ENCODE measurements around the gene WDR5B.

WDR5B gene

GRCh38 chr3:122407946-122408345, 7.9 kb downstream of the WDR5B start:
- no peak overlapping the region for H3K4me3 ChIP-seq (ENCODE audit: low read length)
- H3K4me1 ChIP-seq (ENCODE audit: insufficient read depth, low read length): no peaks in the 10 kb centered on the region
- no peaks in the 10 kb centered on the region for H3K9me3 ChIP-seq (ENCODE audit: insufficient read depth, low read depth, low read length)
- H3K9ac ChIP-seq (ENCODE audit: low read depth, low read length): no peak overlapping the region
- no peaks in the 10 kb centered on the region for H3K27me3 ChIP-seq (ENCODE audit: insufficient read depth, low read length)
- H3K27ac ChIP-seq (ENCODE audit: low read length): no peak overlapping the region
- H3K36me3 ChIP-seq (ENCODE audit: insufficient read depth, low read depth, low read length): peaks cover 62% of the 10 kb centered on the region

DNA sequence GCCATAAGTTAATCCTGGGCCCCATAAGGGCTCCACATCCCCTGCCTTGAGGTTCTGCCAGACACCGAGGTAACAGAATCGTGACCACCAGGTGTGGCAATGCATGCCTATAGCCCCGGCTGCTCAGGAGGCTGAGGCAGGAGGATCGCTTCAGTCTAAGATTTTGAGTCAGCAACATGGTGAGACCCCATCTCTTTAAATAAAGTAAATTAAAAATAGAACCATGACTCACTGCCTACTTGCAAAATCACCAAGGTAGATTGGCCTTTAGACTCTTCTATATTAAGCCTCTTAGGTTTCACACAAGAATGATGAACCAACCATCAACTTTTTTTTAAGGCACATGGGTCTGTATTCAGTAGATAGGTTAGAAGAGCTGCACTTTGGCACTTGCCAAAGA, 9.7 kb downstream of the WDR5B start:
- H3K27ac ChIP-seq (ENCODE audit: low read length): no peak overlapping the region
- peaks cover 65% of the 10 kb centered on the region for H3K36me3 ChIP-seq (ENCODE audit: insufficient read depth, low read depth, low read length)
- H3K4me1 ChIP-seq (ENCODE audit: insufficient read depth, low read length): no peaks in the 10 kb centered on the region

DNA sequence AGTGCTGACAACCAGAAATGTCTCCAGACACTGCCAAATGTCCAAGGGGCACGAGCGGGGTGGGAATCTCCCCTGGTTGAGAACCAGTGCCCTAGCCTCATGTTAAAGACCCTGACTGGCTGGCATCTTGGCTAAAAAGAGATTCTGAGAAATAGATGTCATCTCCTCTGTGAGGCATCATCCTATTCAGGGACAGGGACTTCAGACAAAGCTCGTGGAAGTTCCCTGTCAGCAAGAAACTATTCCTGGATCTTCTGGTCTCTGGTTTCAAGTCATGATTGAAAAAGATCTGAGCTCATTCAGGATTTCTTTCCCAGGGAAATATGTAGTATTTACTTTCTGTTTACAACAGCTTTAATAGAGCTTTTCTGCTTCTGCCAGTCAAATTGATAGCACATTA, 10.8 kb downstream of the WDR5B start:
- Histone ChIP-seq H3K36me3 (ENCODE audit: insufficient read depth, low read depth, low read length) (peaks cover 54% of the 10 kb centered on the region), H3K9ac (ENCODE audit: low read depth, low read length) (no peak overlapping the region)

More for the DNA sequence above, 9.7 kb downstream of the WDR5B start:
- no peak overlapping the region for H3K9ac ChIP-seq (ENCODE audit: low read depth, low read length)
- no peaks in the 10 kb centered on the region for H3K27me3 ChIP-seq (ENCODE audit: insufficient read depth, low read length)
- no peak overlapping the region for H3K4me3 ChIP-seq (ENCODE audit: low read length)
- H3K9me3 ChIP-seq (ENCODE audit: insufficient read depth, low read depth, low read length): no peaks in the 10 kb centered on the region

DNA sequence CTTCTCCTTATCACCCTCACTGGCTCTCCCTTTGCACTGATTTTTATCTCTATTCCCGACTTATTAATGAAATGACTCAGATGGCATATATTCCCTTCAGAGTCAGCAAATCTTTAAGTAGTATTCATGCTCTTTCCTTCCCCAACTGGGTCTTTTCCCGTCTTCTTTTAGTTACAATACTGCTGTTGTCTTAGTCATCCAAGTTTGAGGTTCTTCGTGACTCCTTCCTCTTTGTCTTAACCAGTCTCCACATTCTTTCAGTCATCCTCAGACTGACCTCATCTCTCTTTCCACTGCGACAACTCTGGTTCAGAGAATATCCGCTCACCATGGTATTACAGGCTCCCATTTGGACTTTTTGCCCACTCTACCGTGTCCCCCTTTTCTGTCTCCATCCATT, 12.4 kb downstream of the WDR5B start:
- H3K27me3 ChIP-seq (ENCODE audit: insufficient read depth, low read length): no peaks in the 10 kb centered on the region
- peaks cover 45% of the 10 kb centered on the region for H3K36me3 ChIP-seq (ENCODE audit: insufficient read depth, low read depth, low read length)
- H3K4me1 ChIP-seq (ENCODE audit: insufficient read depth, low read length): no peaks in the 10 kb centered on the region
- H3K9ac ChIP-seq (ENCODE audit: low read depth, low read length): no peak overlapping the region
- H3K9me3 ChIP-seq (ENCODE audit: insufficient read depth, low read depth, low read length): no peaks in the 10 kb centered on the region
- H3K4me3 ChIP-seq (ENCODE audit: low read length): no peak overlapping the region
- H3K27ac ChIP-seq (ENCODE audit: low read length): no peak overlapping the region

More for the DNA sequence above, 10.8 kb downstream of the WDR5B start:
- H3K27ac ChIP-seq (ENCODE audit: low read length): no peak overlapping the region
- no peaks in the 10 kb centered on the region for H3K9me3 ChIP-seq (ENCODE audit: insufficient read depth, low read depth, low read length)
- H3K4me1 ChIP-seq (ENCODE audit: insufficient read depth, low read length): no peaks in the 10 kb centered on the region
- no peaks in the 10 kb centered on the region for H3K27me3 ChIP-seq (ENCODE audit: insufficient read depth, low read length)
- H3K4me3 ChIP-seq (ENCODE audit: low read length): no peak overlapping the region

DNA sequence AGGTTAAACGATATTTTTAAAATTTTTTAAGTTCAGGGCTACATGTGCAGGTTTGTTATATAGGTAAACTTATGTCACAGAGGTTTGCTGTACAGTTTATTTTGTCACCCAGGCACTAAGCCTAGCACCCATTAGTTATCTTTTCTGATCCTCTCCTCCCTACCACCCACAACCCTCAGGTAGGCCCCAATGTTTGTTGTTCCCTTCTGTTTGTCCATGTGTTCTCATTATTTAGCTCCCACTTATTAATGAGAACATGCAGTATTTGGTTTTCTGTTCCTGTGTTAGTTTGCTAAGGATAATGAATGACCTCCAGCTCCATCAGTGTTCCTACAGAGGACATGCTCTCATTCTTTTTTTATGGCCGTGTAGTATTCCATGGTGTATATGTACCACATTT, 16.9 kb downstream of the WDR5B start:
- Histone ChIP-seq H3K27ac (ENCODE audit: low read length) (no peak overlapping the region), H3K27me3 (ENCODE audit: insufficient read depth, low read length) (no peaks in the 10 kb centered on the region), H3K4me1 (ENCODE audit: insufficient read depth, low read length) (peaks cover 3% of the 10 kb centered on the region; the same call in 1 of the 2 replicates), H3K36me3 (ENCODE audit: insufficient read depth, low read depth, low read length) (peaks cover 9% of the 10 kb centered on the region), H3K9ac (ENCODE audit: low read depth, low read length) (no peak overlapping the region), H3K4me3 (ENCODE audit: low read length) (no peak overlapping the region), H3K9me3 (ENCODE audit: insufficient read depth, low read depth, low read length) (no peaks in the 10 kb centered on the region)

- Histone ChIP-seq H3K4me3 (ENCODE audit: low read length) (no peak overlapping the region), H3K36me3 (ENCODE audit: insufficient read depth, low read depth, low read length) (no peaks in the 10 kb centered on the region), H3K27me3 (ENCODE audit: insufficient read depth, low read length) (no peaks in the 10 kb centered on the region), H3K9ac (ENCODE audit: low read depth, low read length) (no peak overlapping the region), H3K9me3 (ENCODE audit: insufficient read depth, low read depth, low read length) (no peaks in the 10 kb centered on the region), H3K4me1 (ENCODE audit: insufficient read depth, low read length) (peaks cover 5% of the 10 kb centered on the region; the same call in 1 of the 2 replicates), H3K27ac (ENCODE audit: low read length) (no peak overlapping the region)
Measured at GRCh38 chr3:122397201-122397600, 18.7 kb downstream of the WDR5B start.

- H3K4me1 ChIP-seq (ENCODE audit: insufficient read depth, low read length): peaks cover 5% of the 10 kb centered on the region; the same call in 1 of the 2 replicates
- H3K36me3 ChIP-seq (ENCODE audit: insufficient read depth, low read depth, low read length): no peaks in the 10 kb centered on the region
- H3K9me3 ChIP-seq (ENCODE audit: insufficient read depth, low read depth, low read length): no peaks in the 10 kb centered on the region
- no peak overlapping the region for H3K4me3 ChIP-seq (ENCODE audit: low read length)
- no peak overlapping the region for H3K9ac ChIP-seq (ENCODE audit: low read depth, low read length)
- no peaks in the 10 kb centered on the region for H3K27me3 ChIP-seq (ENCODE audit: insufficient read depth, low read length)
- no peak overlapping the region for H3K27ac ChIP-seq (ENCODE audit: low read length)
Measured at GRCh38 chr3:122396511-122396910, 19.4 kb downstream of the WDR5B start.

DNA sequence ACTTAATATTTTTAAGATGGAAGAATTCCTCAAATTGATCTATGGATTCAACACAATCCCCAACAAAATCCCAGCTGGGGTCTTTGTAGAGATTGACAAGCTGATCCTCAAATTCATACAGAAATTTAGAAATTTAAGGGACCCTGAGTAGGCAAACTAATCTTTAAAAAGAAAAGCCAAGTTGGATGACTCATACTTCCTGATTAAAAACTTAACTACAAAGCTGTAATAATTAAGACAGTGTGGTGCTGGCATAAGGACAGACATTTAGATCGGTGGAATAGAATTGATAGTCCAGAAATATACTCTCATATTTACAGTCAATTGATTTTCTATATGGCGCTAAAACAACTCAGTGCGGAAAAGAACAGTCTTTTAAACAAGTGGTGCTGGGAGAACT, 20.3 kb downstream of the WDR5B start:
- Histone ChIP-seq H3K4me3 (ENCODE audit: low read length) (no peak overlapping the region), H3K36me3 (ENCODE audit: insufficient read depth, low read depth, low read length) (no peaks in the 10 kb centered on the region), H3K27ac (ENCODE audit: low read length) (no peak overlapping the region), H3K27me3 (ENCODE audit: insufficient read depth, low read length) (no peaks in the 10 kb centered on the region), H3K9me3 (ENCODE audit: insufficient read depth, low read depth, low read length) (no peaks in the 10 kb centered on the region), H3K4me1 (ENCODE audit: insufficient read depth, low read length) (peaks cover 5% of the 10 kb centered on the region; the same call in 1 of the 2 replicates), H3K9ac (ENCODE audit: low read depth, low read length) (no peak overlapping the region)

DNA sequence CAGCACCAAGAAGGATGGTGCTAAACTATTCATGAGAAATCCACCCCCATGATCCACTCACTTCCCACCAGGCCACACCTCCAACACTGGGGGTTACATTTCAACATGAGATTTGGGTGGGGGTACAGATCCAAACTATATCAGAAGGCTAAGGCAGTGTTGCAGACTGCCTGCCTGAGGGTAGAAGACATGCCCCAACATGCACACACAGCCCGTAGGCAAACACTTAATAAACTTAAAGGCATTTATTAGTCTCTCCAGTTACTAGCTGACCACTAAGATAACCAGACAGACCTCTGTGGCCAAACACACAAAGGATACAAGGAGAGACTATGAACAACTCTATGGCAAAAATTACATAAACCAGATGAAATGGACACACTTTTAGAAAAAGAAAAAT, 21.7 kb downstream of the WDR5B start:
- H3K9me3 ChIP-seq (ENCODE audit: insufficient read depth, low read depth, low read length): no peaks in the 10 kb centered on the region
- no peaks in the 10 kb centered on the region for H3K27me3 ChIP-seq (ENCODE audit: insufficient read depth, low read length)
- no peaks in the 10 kb centered on the region for H3K36me3 ChIP-seq (ENCODE audit: insufficient read depth, low read depth, low read length)
- no peak overlapping the region for H3K9ac ChIP-seq (ENCODE audit: low read depth, low read length)
- H3K4me3 ChIP-seq (ENCODE audit: low read length): no peak overlapping the region
- H3K27ac ChIP-seq (ENCODE audit: low read length): no peak overlapping the region
- H3K4me1 ChIP-seq (ENCODE audit: insufficient read depth, low read length): peaks cover 5% of the 10 kb centered on the region; the same call in 1 of the 2 replicates

DNA sequence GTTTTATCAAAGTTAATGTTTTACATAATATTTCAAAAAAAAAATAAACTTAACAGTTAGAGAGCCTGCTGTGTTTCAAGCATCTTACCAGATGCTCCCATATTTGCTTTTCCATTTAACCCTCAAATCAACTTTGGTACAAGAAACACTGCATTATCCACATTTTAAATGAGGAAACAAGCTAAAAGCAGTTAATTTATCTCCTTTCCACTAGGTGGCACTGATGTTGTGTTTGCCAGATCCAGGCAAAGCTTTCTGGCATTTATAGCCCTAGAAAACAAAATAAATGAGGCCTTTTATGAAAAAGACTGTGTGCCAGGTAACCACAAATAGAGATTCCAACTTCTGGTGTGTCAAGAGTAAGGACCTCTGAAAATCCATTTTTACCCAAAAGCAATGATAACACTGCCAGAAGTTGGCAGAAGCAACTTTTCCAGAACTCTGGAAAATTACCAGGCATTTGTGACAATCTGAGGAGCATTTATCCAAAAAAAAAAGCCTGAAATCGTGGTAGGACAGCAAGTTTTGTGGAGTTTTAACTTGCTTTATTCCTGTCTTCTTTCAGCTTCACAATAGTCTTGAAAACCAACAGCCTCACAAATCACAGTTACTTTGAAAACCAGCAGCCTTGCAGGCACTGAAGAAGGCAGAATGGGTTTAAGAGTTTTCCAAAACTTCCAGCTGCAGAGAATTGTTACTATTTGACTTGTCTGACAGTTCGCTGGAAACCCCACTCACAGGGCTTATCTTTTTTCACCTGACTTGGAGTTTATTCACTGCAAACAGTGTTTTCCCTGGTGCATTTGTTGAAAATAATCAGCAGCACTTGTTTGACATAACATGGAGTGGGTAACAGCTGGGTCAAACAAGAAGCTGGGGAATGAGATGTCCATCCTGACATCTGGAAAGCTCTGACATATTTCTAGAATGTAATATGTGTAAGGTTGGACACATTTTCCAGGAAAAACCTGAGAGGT, 22.7 kb downstream of the WDR5B start:
- Histone ChIP-seq H3K4me3 (ENCODE audit: low read length) (no peak overlapping the region), H3K36me3 (ENCODE audit: insufficient read depth, low read depth, low read length) (no peaks in the 10 kb centered on the region), H3K27me3 (ENCODE audit: insufficient read depth, low read length) (no peaks in the 10 kb centered on the region), H3K9ac (ENCODE audit: low read depth, low read length) (no peak overlapping the region), H3K4me1 (ENCODE audit: insufficient read depth, low read length) (peaks cover 5% of the 10 kb centered on the region; the same call in 1 of the 2 replicates), H3K9me3 (ENCODE audit: insufficient read depth, low read depth, low read length) (no peaks in the 10 kb centered on the region), H3K27ac (ENCODE audit: low read length) (no peak overlapping the region)

DNA sequence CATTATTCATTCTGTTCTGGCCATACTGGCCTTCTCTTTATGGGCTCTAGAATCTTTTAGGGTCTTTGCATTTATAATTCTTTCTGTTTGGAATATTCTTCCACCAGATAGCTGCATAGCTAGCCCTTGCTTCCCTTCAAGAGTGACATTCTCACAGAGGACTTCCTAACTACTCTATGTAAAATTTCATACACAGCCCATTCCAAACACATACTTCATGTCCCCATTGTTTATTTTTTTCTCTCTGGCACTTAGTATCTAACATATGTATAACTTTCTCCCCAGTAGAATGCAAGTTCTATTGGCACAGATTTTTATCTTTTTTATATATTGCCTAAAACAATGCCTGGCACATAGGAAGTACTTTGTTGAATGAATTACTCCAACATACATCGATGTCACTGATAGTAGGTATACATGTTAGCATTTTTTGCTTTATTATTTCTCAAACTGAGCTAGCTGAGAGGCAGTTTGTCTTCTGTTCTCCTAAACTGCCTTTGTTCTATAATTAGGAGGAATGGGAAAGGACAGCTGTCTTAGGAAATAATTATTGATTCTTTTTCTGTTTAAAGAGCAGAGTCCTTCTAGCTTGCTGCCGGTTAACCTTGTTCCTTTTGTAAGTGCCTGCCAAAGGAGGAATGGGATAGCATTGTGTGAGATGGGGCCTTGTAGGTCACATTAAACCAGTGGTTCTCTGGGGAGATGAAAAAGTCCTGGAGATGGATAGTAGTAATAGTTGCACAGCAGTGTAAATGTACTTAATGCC, 24.0 kb downstream of the WDR5B start:
- Histone ChIP-seq H3K27me3 (ENCODE audit: insufficient read depth, low read length) (no peaks in the 10 kb centered on the region), H3K36me3 (ENCODE audit: insufficient read depth, low read depth, low read length) (0 out of 2 replicates have a peak, but pooled peaks cover 4% of the 10 kb centered on the region), H3K4me3 (ENCODE audit: low read length) (no peak overlapping the region), H3K27ac (ENCODE audit: low read length) (no peak overlapping the region), H3K4me1 (ENCODE audit: insufficient read depth, low read length) (peaks cover 5% of the 10 kb centered on the region; the same call in 1 of the 2 replicates), H3K9ac (ENCODE audit: low read depth, low read length) (no peak overlapping the region), H3K9me3 (ENCODE audit: insufficient read depth, low read depth, low read length) (no peaks in the 10 kb centered on the region)
